ENCODE data around the gene UNC5C.

DNA sequence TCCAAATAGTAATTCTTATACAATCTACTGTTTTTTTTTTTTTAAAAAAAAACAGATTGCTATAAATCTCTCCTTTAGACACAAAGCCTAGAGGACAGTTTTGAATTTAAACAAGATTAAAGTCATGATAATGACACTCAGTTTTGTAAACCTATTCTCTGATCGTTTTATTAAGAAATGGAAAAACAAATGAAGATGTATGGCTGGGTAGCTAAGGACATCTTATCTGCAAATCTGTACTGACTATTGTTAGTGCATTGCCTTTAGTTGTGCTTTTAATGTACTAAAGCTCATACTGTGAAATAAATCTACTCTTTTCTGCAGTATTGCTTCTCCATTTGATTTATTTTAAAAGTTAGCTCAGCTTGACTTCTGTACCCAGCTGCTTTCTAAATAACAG, 155.0 kb downstream of the UNC5C start:
- TF ChIP-seq EGR1 (IDR thresholded peaks at IDR 0.05; ENCODE audit: borderline replicate concordance, low read depth, low read length) (no peak), CTCF (IDR thresholded peaks at IDR 0.05; ENCODE audit: control extremely low read depth in 1 of 3, insufficient read depth in 1 of 3, low read depth in 1 of 3, low read length in 3 of 3) (no peak), POLR2A (IDR thresholded peaks at IDR 0.05; ENCODE audit: control extremely low read depth in 1 of 2, low read depth in 2 of 2, low read length in 2 of 2) (no peak)
